HUES48 (cell line): Measurements from ENCODE around the gene PTPRG.

Source experiments
- H3K27ac ChIP-seq: one replicate; pipeline ENCODE4 v1.7.0; 2013; ENCODE audit warnings: low read depth, low read length, inconsistent platforms
- H3K27me3 ChIP-seq: 2 replicates; pipeline ENCODE4 v1.6.1; 2013; ENCODE audit warnings: mild to moderate bottlenecking, low read length; ENCODE audit not compliant: control insufficient read depth, insufficient read depth
- H3K36me3 ChIP-seq: 2 replicates; pipeline ENCODE4 v1.6.1; 2013; ENCODE audit warnings: low read length; ENCODE audit not compliant: control insufficient read depth, insufficient read depth
- H3K4me1 ChIP-seq: 2 replicates; pipeline ENCODE4 v1.6.1; 2013; ENCODE audit warnings: mild to moderate bottlenecking, low read length; ENCODE audit not compliant: control insufficient read depth, insufficient read depth
- H3K4me3 ChIP-seq: 2 replicates; pipeline ENCODE4 v1.5.1; 2013; ENCODE audit warnings: mild to moderate bottlenecking, low read depth, low read length
- H3K9ac ChIP-seq: 2 replicates; pipeline ENCODE4 v1.6.1; 2013; ENCODE audit warnings: mild to moderate bottlenecking, low read depth, low read length, moderate library complexity
- H3K9me3 ChIP-seq: 2 replicates; pipeline ENCODE4 v1.6.1; 2013; ENCODE audit warnings: low read length; ENCODE audit not compliant: control insufficient read depth, insufficient read depth

Gene PTPRG

GRCh38 chr3:62332835-62333244, 771.5 kb downstream of the PTPRG start:
- Histone ChIP-seq H3K27me3 (no peaks in the 10 kb centered on the region), H3K36me3 (no peaks in the 10 kb centered on the region), H3K27ac (no peak overlapping the region), H3K4me1 (peaks cover 18% of the 10 kb centered on the region), H3K4me3 (no peak overlapping the region), H3K9ac (no peak overlapping the region), H3K9me3 (no peaks in the 10 kb centered on the region)

- peaks cover 18% of the 10 kb centered on the region for H3K4me1 ChIP-seq
- H3K9ac ChIP-seq = no peak overlapping the region
- no peaks in the 10 kb centered on the region for H3K27me3 ChIP-seq
- no peak overlapping the region for H3K4me3 ChIP-seq
- H3K36me3 ChIP-seq = no peaks in the 10 kb centered on the region
- H3K27ac ChIP-seq = no peak overlapping the region
- H3K9me3 ChIP-seq = no peaks in the 10 kb centered on the region
These were observed 773.8 kb downstream of the PTPRG start for GRCh38 chr3:62335196-62335595.

DNA sequence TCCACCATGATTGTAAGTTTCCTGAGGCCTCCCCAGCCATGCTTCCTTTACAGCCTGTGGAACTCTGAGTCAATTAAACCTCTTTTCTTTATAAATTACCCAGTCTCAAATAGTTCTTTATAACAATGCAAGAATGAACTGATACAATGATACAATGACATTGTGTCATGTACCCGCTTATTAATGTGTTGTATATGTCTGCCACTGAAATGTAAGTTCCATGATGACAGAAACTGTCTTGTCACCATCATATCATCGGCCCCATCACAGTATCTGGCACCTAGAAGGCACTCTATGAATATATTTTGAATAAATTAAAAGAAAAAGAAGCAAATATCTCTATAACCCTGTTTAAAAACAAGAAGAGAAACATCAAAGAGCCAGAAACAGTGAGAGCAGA, 782.4 kb downstream of the PTPRG start:
- Histone ChIP-seq H3K27me3 (no peaks in the 10 kb centered on the region), H3K4me3 (no peak overlapping the region), H3K4me1 (no peaks in the 10 kb centered on the region), H3K27ac (no peak overlapping the region), H3K9me3 (no peaks in the 10 kb centered on the region), H3K36me3 (no peaks in the 10 kb centered on the region), H3K9ac (no peak overlapping the region)
